Left ventricle myocardium inferior (tissue), 1 donor: ENCODE results near the gene E2F1. TPM values are rescaled to one million over a fixed set of nuclear protein-coding genes. Genes with fewer than 3 reads are reported as not detected.

Experiments
- DNase-seq: peaks from one replicate; pipeline ENCODE4 v3.0.0-alpha.2; 2020
- H3K27ac ChIP-seq: fragments of 200-600 bp; replicated peaks from 2 replicates; pipeline ENCODE4 v1.8.0; 2021
- H3K27me3 ChIP-seq: fragments of 200-600 bp; 2 replicates; pipeline ENCODE4 v1.8.0; 2021; ENCODE audit warnings: low read depth
- H3K36me3 ChIP-seq: fragments of 200-600 bp; 2 replicates; pipeline ENCODE4 v1.8.0; 2021
- H3K4me1 ChIP-seq: fragments of 200-600 bp; 2 replicates; pipeline ENCODE4 v1.8.0; 2021
- H3K4me3 ChIP-seq: fragments of 200-600 bp; 2 replicates; pipeline ENCODE4 v1.8.0; 2021; ENCODE audit warnings: mild to moderate bottlenecking, moderate library complexity
- H3K9me3 ChIP-seq: fragments of 200-600 bp; replicated peaks from 2 replicates; pipeline ENCODE4 v1.8.0; 2021
- intact Hi-C: fragments of 100-400 bp; cut with micrococcal nuclease; formaldehyde crosslinking; loops from one replicate; pipeline ENCODE4 v1.11.0; 2022
- total RNA-seq: library from RNA; stranded (reverse); fragmentation: NEBNext Ultra II Directional; extraction: Animal tissue kit (Norgen Biotek cat#: 25700); gene quantifications from one replicate; pipeline ENCODE4 v1.2.1, GENCODE V29; 2021
- TF ChIP-seq, protein P1 (sequence below): fragments of 200-600 bp; IDR thresholded peaks from 2 replicates; pipeline ENCODE4 v1.8.0; 2021; ENCODE audit warnings: antibody characterized with exemption, mild to moderate bottlenecking, borderline replicate concordance
- donor health status: DM: no; HTN: yes; CAD: no; lungs with severe emphysema.

Gene E2F1
- total RNA-seq, 1 donor from 2014 or later, result 1.2 TPM

DNA sequence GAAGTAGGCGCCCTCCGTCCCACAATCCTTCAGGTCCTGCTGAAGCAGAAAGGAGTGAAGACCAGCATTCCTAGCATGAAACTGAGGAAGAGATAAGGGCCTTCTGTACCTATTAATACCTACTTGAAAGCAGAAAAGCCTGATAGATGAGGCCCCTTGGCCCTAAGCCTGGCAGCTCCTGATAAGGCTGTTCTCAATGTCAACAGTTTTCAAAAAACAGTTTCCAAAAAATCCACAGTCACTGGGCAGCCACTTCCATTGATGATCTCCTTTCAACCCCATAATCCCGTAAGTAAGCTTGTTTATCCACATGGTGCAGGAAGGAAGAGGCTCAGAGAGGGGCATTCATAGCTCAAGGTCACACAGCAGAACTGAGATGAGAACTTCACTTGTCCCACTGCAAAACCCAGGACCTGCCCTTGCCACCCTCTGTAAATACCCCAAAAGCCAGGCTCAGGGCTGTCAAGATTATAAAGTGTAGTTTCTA, 2.8 kb upstream of the E2F1 start:
- Histone ChIP-seq H3K27ac (peak overlapping the region; percentile 27), H3K9me3 (no peaks in the 10 kb centered on the region), H3K27me3 (no peaks in the 10 kb centered on the region), H3K4me3 (no peak overlapping the region), H3K36me3 (no peaks in the 10 kb centered on the region), H3K4me1 (peaks cover 34% of the 10 kb centered on the region)
- TF ChIP-seq, protein P1, sequence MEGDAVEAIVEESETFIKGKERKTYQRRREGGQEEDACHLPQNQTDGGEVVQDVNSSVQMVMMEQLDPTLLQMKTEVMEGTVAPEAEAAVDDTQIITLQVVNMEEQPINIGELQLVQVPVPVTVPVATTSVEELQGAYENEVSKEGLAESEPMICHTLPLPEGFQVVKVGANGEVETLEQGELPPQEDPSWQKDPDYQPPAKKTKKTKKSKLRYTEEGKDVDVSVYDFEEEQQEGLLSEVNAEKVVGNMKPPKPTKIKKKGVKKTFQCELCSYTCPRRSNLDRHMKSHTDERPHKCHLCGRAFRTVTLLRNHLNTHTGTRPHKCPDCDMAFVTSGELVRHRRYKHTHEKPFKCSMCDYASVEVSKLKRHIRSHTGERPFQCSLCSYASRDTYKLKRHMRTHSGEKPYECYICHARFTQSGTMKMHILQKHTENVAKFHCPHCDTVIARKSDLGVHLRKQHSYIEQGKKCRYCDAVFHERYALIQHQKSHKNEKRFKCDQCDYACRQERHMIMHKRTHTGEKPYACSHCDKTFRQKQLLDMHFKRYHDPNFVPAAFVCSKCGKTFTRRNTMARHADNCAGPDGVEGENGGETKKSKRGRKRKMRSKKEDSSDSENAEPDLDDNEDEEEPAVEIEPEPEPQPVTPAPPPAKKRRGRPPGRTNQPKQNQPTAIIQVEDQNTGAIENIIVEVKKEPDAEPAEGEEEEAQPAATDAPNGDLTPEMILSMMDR, result no peak
- intact Hi-C loops, result no loop called here
- no peak for DNase-seq

- H3K9me3 ChIP-seq, result no peaks in the 10 kb centered on the region
- intact Hi-C loops, result no loop called here
These were observed 2.1 kb upstream of the E2F1 start for GRCh38 chr20:33687993-33688937.

DNA sequence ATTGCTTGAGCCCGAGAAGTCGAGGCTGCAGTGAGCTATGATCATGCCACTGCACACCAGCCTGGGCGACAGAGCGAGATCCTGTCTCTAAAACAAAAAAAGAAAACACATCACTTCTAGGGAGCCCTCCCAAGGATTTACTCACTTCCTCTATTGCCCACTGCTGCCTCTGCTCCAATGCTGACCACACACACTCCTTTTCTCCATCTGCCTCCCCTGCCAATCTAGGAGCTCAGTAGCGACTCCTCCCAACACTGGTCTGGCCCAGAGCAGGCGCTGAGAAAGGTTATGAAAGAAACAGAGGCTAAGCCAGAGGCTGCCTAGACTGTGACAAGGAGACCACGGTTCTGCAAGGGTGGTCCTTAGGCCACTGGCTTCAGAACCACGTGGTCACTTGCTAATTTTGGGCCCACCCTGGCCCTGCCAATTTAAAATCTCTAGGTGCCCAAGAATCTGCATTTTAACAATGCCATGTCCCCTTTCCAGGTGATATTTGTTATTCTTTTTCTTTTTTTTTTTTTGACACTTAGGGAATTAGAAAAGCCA, 1.3 kb upstream of the E2F1 start:
- Histone ChIP-seq H3K36me3 (no peaks in the 10 kb centered on the region), H3K9me3 (no peaks in the 10 kb centered on the region), H3K4me3 (no peak overlapping the region), H3K4me1 (peaks cover 30% of the 10 kb centered on the region), H3K27ac (no peak overlapping the region), H3K27me3 (no peaks in the 10 kb centered on the region)
- DNase-seq, result no peak
- TF ChIP-seq, protein P1, result no peak
- intact Hi-C loops, result no loop called here

More at GRCh38 chr20:33687993-33688937, 2.1 kb upstream of the E2F1 start:
- Histone ChIP-seq H3K36me3 (no peaks in the 10 kb centered on the region), H3K4me3 (no peak overlapping the region), H3K27me3 (no peaks in the 10 kb centered on the region), H3K4me1 (peaks cover 30% of the 10 kb centered on the region), H3K27ac (peak overlapping the region; percentile 27)
- no peak for DNase-seq
- TF ChIP-seq, protein P1, result no peak

DNA sequence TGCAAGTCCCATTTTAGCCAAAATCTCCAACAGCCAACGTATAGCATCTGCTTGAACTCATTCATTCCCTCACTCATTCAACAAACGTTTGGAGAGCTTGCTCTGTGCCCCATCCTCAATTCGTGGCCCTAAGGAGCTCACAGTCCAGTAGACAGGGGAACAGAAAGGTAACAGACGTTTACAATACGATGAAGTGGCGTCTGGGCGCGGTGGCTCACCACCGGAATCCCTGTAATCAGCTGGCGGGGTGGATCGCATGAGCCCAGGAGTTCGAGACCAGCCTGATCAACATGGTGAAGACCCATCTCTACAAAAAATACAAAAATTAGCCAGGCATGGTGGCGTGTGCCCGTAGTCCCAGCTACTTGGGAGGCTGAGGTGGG, 790 bp upstream of the E2F1 start:
- Histone ChIP-seq H3K36me3 (no peaks in the 10 kb centered on the region), H3K9me3 (no peaks in the 10 kb centered on the region), H3K27me3 (no peaks in the 10 kb centered on the region), H3K4me3 (peak overlapping the region; percentile 60), H3K4me1 (peaks cover 30% of the 10 kb centered on the region), H3K27ac (peak overlapping the region; percentile 73)
- TF ChIP-seq, protein P1, result no peak
- intact Hi-C loops, result no loop called here
- no peak for DNase-seq

- TF ChIP-seq, protein P1, result no peak
- H3K27ac ChIP-seq, result no peak overlapping the region
- H3K27me3 ChIP-seq, result no peaks in the 10 kb centered on the region
- H3K36me3 ChIP-seq, result no peaks in the 10 kb centered on the region
- H3K9me3 ChIP-seq, result no peaks in the 10 kb centered on the region
- H3K4me1 ChIP-seq, result peaks cover 30% of the 10 kb centered on the region
- intact Hi-C loops, result no loop called here
- no peak for DNase-seq
- peak overlapping the region; percentile 60 for H3K4me3 ChIP-seq
These were observed 671 bp downstream of the E2F1 start for GRCh38 chr20:33685328-33686099.
